ENCODE measurements around the gene PDE10A. TPM values are rescaled to one million over a fixed set of nuclear protein-coding genes. Genes with fewer than 3 reads are reported as not detected.
"Not testable (repeated sequence)": the region's sequence is repeated elsewhere in the genome, so short reads cannot be mapped to it uniquely, and the experiment has no call there.

Gene PDE10A
- total RNA-seq, 1 donor from 2014 or later: 15.7 TPM

GRCh38 chr6:165574220-165575157 is 88.6 kb downstream of the PDE10A start:
- no peak for ATAC-seq
- no peak for DNase-seq (ENCODE audit: missing footprints)
- intact Hi-C loops (cut with DNase I): loop anchor here (5.0 kb wide), 1 partner anchor 88 kb away; the partner anchor contains the start of gene PDE10A

- ATAC-seq: peak; percentile 84
- DNase-seq (ENCODE audit: missing footprints): no peak
Observed at GRCh38 chr6:165573671-165574070, 89.4 kb downstream of the PDE10A start.

GRCh38 chr6:165571721-165572132 is 91.3 kb downstream of the PDE10A start:
- intact Hi-C loops (cut with DNase I): loop anchor here (5.0 kb wide), 1 partner anchor 91 kb away; the partner anchor contains the start of gene PDE10A

More at GRCh38 chr6:165573671-165574070, 89.4 kb downstream of the PDE10A start:
- intact Hi-C loops (cut with DNase I): loop anchor here (5.0 kb wide), 1 partner anchor 89 kb away; the partner anchor contains the start of gene PDE10A

GRCh38 chr6:165571068-165571682 is 91.9 kb downstream of the PDE10A start:
- intact Hi-C loops (cut with DNase I): loop anchor here (5.0 kb wide), 1 partner anchor 91 kb away; the partner anchor contains the start of gene PDE10A
- ATAC-seq: no peak
- DNase-seq (ENCODE audit: missing footprints): no peak

More at GRCh38 chr6:165571721-165572132, 91.3 kb downstream of the PDE10A start:
- no peak for DNase-seq (ENCODE audit: missing footprints)
- ATAC-seq: no peak

DNA sequence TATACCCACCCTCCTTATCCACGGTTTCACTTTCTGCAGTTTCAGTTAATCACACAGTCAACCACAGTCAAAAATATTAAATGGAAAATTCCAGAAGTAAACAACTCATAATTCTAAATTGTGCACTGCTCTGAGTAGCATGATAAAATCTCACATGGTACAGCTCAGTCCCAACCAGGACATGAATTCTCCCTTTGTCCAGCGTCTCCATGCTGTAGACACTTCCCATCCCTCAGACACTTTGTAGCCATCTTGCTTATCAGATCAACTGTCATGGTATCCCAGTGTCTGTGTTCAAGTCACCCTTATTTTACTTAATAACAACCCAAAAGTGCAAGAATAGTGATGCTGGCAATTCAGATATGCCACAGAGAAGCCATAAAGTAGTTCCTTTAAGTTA is 94.7 kb downstream of the PDE10A start:
- ATAC-seq (no peak), DNase-seq (ENCODE audit: missing footprints) (no peak)
- intact Hi-C loops (cut with DNase I): no loop called here

- ATAC-seq: no peak
Observed at GRCh38 chr6:165566088-165566828, 96.8 kb downstream of the PDE10A start.

GRCh38 chr6:165562421-165563090 is 100.5 kb downstream of the PDE10A start:
- intact Hi-C loops (cut with DNase I): no loop called here
- ATAC-seq (no peak), DNase-seq (ENCODE audit: missing footprints) (no peak)

More at GRCh38 chr6:165566088-165566828, 96.8 kb downstream of the PDE10A start:
- intact Hi-C loops (cut with DNase I): no loop called here
- no peak for DNase-seq (ENCODE audit: missing footprints)

DNA sequence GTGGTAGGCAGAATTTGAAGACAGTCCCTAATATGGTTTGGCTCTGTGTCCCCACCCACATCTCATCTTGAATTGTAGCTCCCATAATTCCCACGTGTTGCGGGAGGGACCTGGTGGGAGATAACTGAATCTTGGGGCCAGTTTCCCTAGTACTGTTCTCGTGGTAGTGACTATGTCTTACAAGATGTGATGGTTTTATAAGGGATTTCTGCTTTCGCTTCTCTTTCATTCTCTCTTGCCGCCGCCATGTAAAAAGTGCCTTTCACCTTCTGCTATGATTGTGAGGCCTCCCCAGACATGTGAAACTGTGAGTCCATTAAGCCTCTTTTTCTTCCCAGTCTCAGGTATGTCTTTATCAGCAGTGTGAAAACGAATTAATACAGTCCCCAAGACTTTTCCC is 103.4 kb downstream of the PDE10A start:
- DNase-seq (ENCODE audit: missing footprints) (no peak), ATAC-seq (no peak)
- intact Hi-C loops (cut with DNase I): no loop called here

DNA sequence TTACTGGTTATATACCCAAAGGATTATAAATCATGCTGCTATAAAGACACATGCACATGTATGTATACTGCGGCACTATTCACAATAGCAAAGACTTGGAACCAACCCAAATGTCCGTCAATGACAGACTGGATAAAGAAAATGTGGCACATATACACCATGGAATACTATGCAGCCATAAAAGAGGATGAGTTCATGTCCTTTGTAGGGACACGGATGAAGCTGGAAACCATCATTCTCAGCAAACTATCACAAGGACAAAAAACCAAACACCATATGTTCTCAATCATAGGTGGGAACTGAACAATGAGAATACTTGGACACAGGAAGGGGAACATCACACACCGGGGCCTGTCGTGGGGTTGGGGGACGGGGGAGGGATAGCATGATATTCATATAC is 104.9 kb downstream of the PDE10A start:
- DNase-seq (ENCODE audit: missing footprints); ATAC-seq; intact Hi-C loops (cut with DNase I): not testable (repeated sequence)

DNA sequence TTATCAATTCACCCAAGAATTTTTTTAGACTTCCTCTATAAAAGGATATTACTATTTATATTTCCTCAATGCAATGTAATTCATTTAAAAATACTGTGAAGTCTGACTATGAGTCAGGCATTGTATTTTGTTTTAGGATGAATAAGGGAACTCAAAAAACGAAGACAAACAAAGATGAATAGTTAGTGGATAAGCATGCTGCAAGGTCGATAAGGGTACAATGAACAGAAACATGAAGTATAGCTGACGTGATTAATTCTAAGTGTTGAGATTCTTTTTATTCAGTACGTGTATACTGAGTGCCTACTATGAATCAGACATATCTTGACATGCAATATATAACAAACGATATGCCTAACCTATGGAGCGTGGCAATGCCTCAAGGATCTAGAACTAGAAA is 105.4 kb downstream of the PDE10A start:
- DNase-seq (ENCODE audit: missing footprints) (no peak), ATAC-seq (no peak)
- intact Hi-C loops (cut with DNase I): no loop called here

GRCh38 chr6:165556116-165556843 is 106.8 kb downstream of the PDE10A start:
- intact Hi-C loops (cut with DNase I): no loop called here
- no peak for DNase-seq (ENCODE audit: missing footprints)
- no peak for ATAC-seq

GRCh38 chr6:165554644-165555043 is 108.4 kb downstream of the PDE10A start:
- not testable (repeated sequence) for DNase-seq (ENCODE audit: missing footprints)
- intact Hi-C loops (cut with DNase I): loop anchor here (5.0 kb wide), 1 partner anchor 108 kb away; the partner anchor contains the start of gene PDE10A

GRCh38 chr6:165552248-165552736 is 110.7 kb downstream of the PDE10A start:
- intact Hi-C loops (cut with DNase I): loop anchor here (5.0 kb wide), 1 partner anchor 110 kb away; the partner anchor contains the start of gene PDE10A
- DNase-seq (ENCODE audit: missing footprints) (no peak), ATAC-seq (no peak)

More at GRCh38 chr6:165554644-165555043, 108.4 kb downstream of the PDE10A start:
- not testable (repeated sequence) for ATAC-seq

DNA sequence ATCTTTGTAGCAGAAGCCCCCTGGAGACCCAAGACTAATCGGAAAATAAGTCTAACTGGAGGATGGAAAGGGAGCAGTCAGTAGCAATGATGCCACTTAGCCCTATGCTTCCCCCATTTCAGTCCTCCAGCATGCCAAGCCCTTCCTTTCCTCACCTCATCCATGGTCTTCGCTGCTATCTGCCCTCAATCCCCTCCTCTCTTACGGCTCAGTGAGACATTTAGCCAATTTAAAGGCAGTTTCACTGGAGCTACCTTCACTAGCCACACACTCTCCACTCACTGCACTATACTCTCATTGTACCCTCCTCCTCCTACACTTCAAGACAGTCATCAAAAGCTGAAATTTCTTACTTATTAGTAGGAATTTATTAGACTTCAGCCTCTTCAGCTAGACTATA is 111.2 kb downstream of the PDE10A start:
- ATAC-seq (no peak), DNase-seq (ENCODE audit: missing footprints) (no peak)
- intact Hi-C loops (cut with DNase I): loop anchor here (5.0 kb wide), 1 partner anchor 110 kb away; the partner anchor contains the start of gene PDE10A

GRCh38 chr6:165548450-165548849 is 114.6 kb downstream of the PDE10A start:
- intact Hi-C loops (cut with DNase I): no loop called here
- no peak for ATAC-seq
- no peak for DNase-seq (ENCODE audit: missing footprints)

GRCh38 chr6:165545806-165546205 is 117.2 kb downstream of the PDE10A start:
- intact Hi-C loops (cut with DNase I): no loop called here
- ATAC-seq (no peak), DNase-seq (ENCODE audit: missing footprints) (no peak)

GRCh38 chr6:165543781-165544180 is 119.3 kb downstream of the PDE10A start:
- no peak for ATAC-seq
- intact Hi-C loops (cut with DNase I): no loop called here
- no peak for DNase-seq (ENCODE audit: missing footprints)

All from Right ventricle myocardium inferior (tissue), 1 donor.